ENCODE results near the gene TCERG1L.

The TCERG1L gene

GRCh38 chr10:131093795-131094366 lies 217.6 kb downstream of the TCERG1L start:
- no peak for DNase-seq

GRCh38 chr10:131093346-131093745 lies 218.2 kb downstream of the TCERG1L start:
- DNase-seq = no peak

GRCh38 chr10:131092876-131093275 lies 218.6 kb downstream of the TCERG1L start:
- DNase-seq = no peak

- no peak for DNase-seq
These were observed 219.1 kb downstream of the TCERG1L start for GRCh38 chr10:131092386-131092785.

- DNase-seq = no peak
These were observed 219.8 kb downstream of the TCERG1L start for GRCh38 chr10:131091682-131092081.

GRCh38 chr10:131090761-131091661 lies 220.5 kb downstream of the TCERG1L start:
- DNase-seq = no peak

GRCh38 chr10:131089861-131090260 lies 221.7 kb downstream of the TCERG1L start:
- DNase-seq = no peak

- DNase-seq = no peak
These were observed 222.4 kb downstream of the TCERG1L start for GRCh38 chr10:131089150-131089549.

- DNase-seq = no peak
These were observed 222.9 kb downstream of the TCERG1L start for GRCh38 chr10:131088619-131089018.

- DNase-seq = no peak
These were observed 223.9 kb downstream of the TCERG1L start for GRCh38 chr10:131087464-131088215.

- no peak for DNase-seq
These were observed 225.0 kb downstream of the TCERG1L start for GRCh38 chr10:131086511-131086910.

GRCh38 chr10:131086094-131086493 lies 225.4 kb downstream of the TCERG1L start:
- no peak for DNase-seq

GRCh38 chr10:131085091-131085860 lies 226.2 kb downstream of the TCERG1L start:
- DNase-seq = no peak

- no peak for DNase-seq
These were observed 226.8 kb downstream of the TCERG1L start for GRCh38 chr10:131084791-131085090.

GRCh38 chr10:131083915-131084790 lies 227.4 kb downstream of the TCERG1L start:
- DNase-seq = no peak

- no peak for DNase-seq
These were observed 228.5 kb downstream of the TCERG1L start for GRCh38 chr10:131082991-131083481.

- DNase-seq = no peak
These were observed 229.2 kb downstream of the TCERG1L start for GRCh38 chr10:131082201-131082850.

- no peak for DNase-seq
These were observed 229.7 kb downstream of the TCERG1L start for GRCh38 chr10:131081786-131082185.

GRCh38 chr10:131081376-131081775 lies 230.1 kb downstream of the TCERG1L start:
- no peak for DNase-seq

- no peak for DNase-seq
These were observed 230.9 kb downstream of the TCERG1L start for GRCh38 chr10:131080571-131080970.

GRCh38 chr10:131079314-131079713 lies 232.2 kb downstream of the TCERG1L start:
- no peak for DNase-seq

Data from fibroblast of skin of right biceps (primary cell).